Keratinocyte (primary cell): ENCODE results near the gene TMEM181. TPM values are rescaled to one million over a fixed set of nuclear protein-coding genes. Genes with fewer than 3 reads are reported as not detected.
"Not testable (repeated sequence)": the region's sequence is repeated elsewhere in the genome, so short reads cannot be mapped to it uniquely, and the experiment has no call there.

Experiments
- DNase-seq: peaks from one replicate; pipeline ENCODE4 v3.0.0-alpha.2; 2011; ENCODE audit warnings: low read depth, missing footprints, low spot score
- FAIRE-seq: peaks from 2 replicates; lab custom pipeline; 2011; peaks lifted over from hg19 to GRCh38; lab: Jason Lieb, UNC
- H2AFZ ChIP-seq: 2 replicates; pipeline ENCODE4 v1.6.0; 2012; ENCODE audit warnings: low read length, control low read depth, inconsistent platforms; ENCODE audit not compliant: control insufficient read depth
- H3K27ac ChIP-seq: 2 replicates; pipeline ENCODE4 v1.5.1; 2011; ENCODE audit warnings: low read length; ENCODE audit not compliant: control insufficient read depth, insufficient read depth
- H3K27me3 ChIP-seq: 3 replicates; pipeline ENCODE4 v1.6.0; 2011; ENCODE audit warnings: low read length; ENCODE audit not compliant: control insufficient read depth, insufficient read depth; ENCODE audit errors: extremely low read depth
- H3K36me3 ChIP-seq, 2 experiments: 2 replicates in 1 of 2; 3 replicates in 1 of 2; pipeline ENCODE4 v1.5.1; 2011; ENCODE audit warnings: low read length in 2 of 2, mild to moderate bottlenecking in 1 of 2; ENCODE audit not compliant: control insufficient read depth in 2 of 2, insufficient read depth in 2 of 2; ENCODE audit errors: extremely low read depth in 1 of 2
- H3K4me1 ChIP-seq: 3 replicates; pipeline ENCODE4 v1.5.1; 2011; ENCODE audit warnings: low read length; ENCODE audit not compliant: control insufficient read depth, insufficient read depth; ENCODE audit errors: extremely low read depth
- H3K4me2 ChIP-seq: 3 replicates; pipeline ENCODE4 v1.6.0; 2011; ENCODE audit warnings: low read depth, low read length; ENCODE audit not compliant: control insufficient read depth, insufficient read depth; ENCODE audit errors: extremely low read depth
- H3K4me3 ChIP-seq, 3 experiments: fragments of 200-600 bp in 1 of 3; sonication (generic) in 1 of 3; 2 replicates in 2 of 3; 3 replicates in 1 of 3; pipeline ENCODE4 v1.5.1; 2011 to 2016; ENCODE audit warnings: low read length in 3 of 3, mild to moderate bottlenecking in 3 of 3, control low read depth in 2 of 3, inconsistent platforms in 1 of 3, low read depth in 1 of 3, mixed read lengths in 1 of 3, mixed run types in 1 of 3, moderate library complexity in 1 of 3; ENCODE audit not compliant: control insufficient read depth in 2 of 3, insufficient read depth in 2 of 3; ENCODE audit errors: extremely low read depth in 1 of 3
- H3K79me2 ChIP-seq: 2 replicates; pipeline ENCODE4 v1.6.0; 2012; ENCODE audit warnings: low read length; ENCODE audit not compliant: control insufficient read depth, insufficient read depth
- H3K9ac ChIP-seq: 3 replicates; pipeline ENCODE4 v1.6.0; 2011; ENCODE audit warnings: low read length; ENCODE audit not compliant: control insufficient read depth, insufficient read depth; ENCODE audit errors: extremely low read depth
- H3K9me1 ChIP-seq: 3 replicates; pipeline ENCODE4 v1.6.0; 2011; ENCODE audit warnings: low read length; ENCODE audit not compliant: control insufficient read depth, insufficient read depth; ENCODE audit errors: extremely low read depth
- H3K9me3 ChIP-seq: 2 replicates; pipeline ENCODE4 v1.5.1; 2012; ENCODE audit warnings: low read depth, low read length; ENCODE audit not compliant: control insufficient read depth
- H4K20me1 ChIP-seq: 3 replicates; pipeline ENCODE4 v1.6.0; 2011; ENCODE audit warnings: low read length; ENCODE audit not compliant: control insufficient read depth, insufficient read depth; ENCODE audit errors: extremely low read depth
- CTCF ChIP-seq, 3 experiments: IDR thresholded peaks in 1 of 3; conservative IDR thresholded peaks in 1 of 3; optimal IDR thresholded peaks in 1 of 3; 2 replicates in 2 of 3; 3 replicates in 1 of 3; pipeline versions ENCODE3 to v1.5.1; 2011; ENCODE audit warnings: low read length in 3 of 3, mild to moderate bottlenecking in 3 of 3, moderate library complexity in 2 of 3, control low read depth in 1 of 3, inconsistent platforms in 1 of 3; ENCODE audit not compliant: insufficient read depth in 2 of 3; ENCODE audit errors: extremely low read depth in 1 of 3
- EZH2 ChIP-seq: IDR thresholded peaks from one replicate; pipeline ENCODE4 v1.6.1; 2012; ENCODE audit warnings: inconsistent platforms, mild to moderate bottlenecking, low read length, moderate library complexity
- dilution Hi-C: fragments of 300-500 bp; cut with MboI; formaldehyde crosslinking; loops from one replicate; pipeline ENCODE4 v1.7.0; 2020; ENCODE audit warnings: low sequenced_read_pairs; ENCODE audit not compliant: extremely low pct_ligation_motif_present
- polyA plus RNA-seq, 5 experiments: library from polyadenylated mRNA; depleted of rRNA in 3 of 5; stranded (reverse) in 3 of 5; stranded (forward) in 1 of 5; unstranded in 1 of 5; fragments of >200 nt; gene quantifications; 1 replicate in 1 of 5; 2 replicates in 3 of 5; 3 replicates in 1 of 5; pipeline versions ENCODE4 v1.2.1 to v1.2.3, GENCODE V29; 2011 to 2012; ENCODE audit warnings: missing spikeins in 2 of 5, low read depth in 1 of 5, low replicate concordance in 1 of 5

TMEM181 gene
- polyA plus RNA-seq, 1 donor (not counting 4 experiments of a cell fraction or from before 2014, with no cell fraction given) = 31.9 TPM

- H3K79me2 ChIP-seq, dilution Hi-C loops, H3K27ac ChIP-seq, H3K4me2 ChIP-seq, H3K4me1 ChIP-seq, H3K9me3 ChIP-seq, H3K9ac ChIP-seq, DNase-seq, H2AFZ ChIP-seq, FAIRE-seq, H3K27me3 ChIP-seq, H3K4me3 ChIP-seq, H3K9me1 ChIP-seq, H4K20me1 ChIP-seq: not testable (repeated sequence)
- H3K36me3 ChIP-seq = peaks cover 9 to 16% of the 10 kb centered on the region in 2 experiments
Observed at GRCh38 chr6:158618289-158618688, 58.4 kb downstream of the TMEM181 start.

- dilution Hi-C loops = no loop called here
- H3K36me3 ChIP-seq = peaks cover 16 to 20% of the 10 kb centered on the region in 2 experiments
- TF ChIP-seq EZH2 (no peak), CTCF (optimal IDR thresholded peaks at IDR 0.05 in 1 of 3, IDR thresholded peaks at IDR 0.05 in 1 of 3, conservative IDR thresholded peaks at IDR 0.05 in 1 of 3; ENCODE audit: extremely low read depth in 1 of 3, insufficient read depth in 2 of 3, low read length in 3 of 3) (no peak)
Observed at GRCh38 chr6:158619922-158620801, 60.3 kb downstream of the TMEM181 start.

More at GRCh38 chr6:158619922-158620801, 60.3 kb downstream of the TMEM181 start:
- no peak for DNase-seq
- no peaks in the 10 kb centered on the region for H3K9me3 ChIP-seq
- no peak overlapping the region for H3K4me2 ChIP-seq
- H3K9ac ChIP-seq = no peak overlapping the region
- H3K4me1 ChIP-seq = no peaks in the 10 kb centered on the region
- H3K4me3 ChIP-seq = no peak overlapping the region
- H3K27ac ChIP-seq = no peak overlapping the region
- no peak overlapping the region for H2AFZ ChIP-seq
- H3K27me3 ChIP-seq = no peaks in the 10 kb centered on the region
- no peaks in the 10 kb centered on the region for H4K20me1 ChIP-seq
- FAIRE-seq = no peak
- H3K79me2 ChIP-seq = no peaks in the 10 kb centered on the region
- no peaks in the 10 kb centered on the region for H3K9me1 ChIP-seq
